IMR-90 (cell line): ENCODE measurements around the gene COL1A1. TPM values are rescaled to one million over a fixed set of nuclear protein-coding genes. Genes with fewer than 3 reads are reported as not detected.

Experiments used
- ATAC-seq: fragments of 200-7000 bp; cut with Tn5 transposase; 2 replicates; pipeline ENCODE4 v1.9.1; 2020; ENCODE audit warnings: low read depth, mild to moderate bottlenecking, moderate library complexity
- BruUV-seq: library from RNA; stranded (reverse); fragments of 400-500 nt; replicated peaks from 2 replicates; lab custom pipeline; 2021; lab: Mats Ljungman, UMichigan
- CTCF ChIA-PET: fragments of 300-600 bp; formaldehyde crosslinking; extraction: SDS; loops from one replicate; lab custom pipeline; 2021; ENCODE audit warnings: antibody characterized with exemption; lab: Yijun Ruan, JAX
- POLR2A ChIA-PET: fragments of 300-600 bp; sonication (Branson Sonifier 250); formaldehyde crosslinking; loops from one replicate; lab custom pipeline; 2022; ENCODE audit warnings: antibody characterized with exemption; ENCODE audit not compliant: unreplicated experiment; lab: Charles Lee
- DNase-seq: peaks from one replicate; pipeline ENCODE4 v3.0.0; 2013
- H2AFZ ChIP-seq: replicated peaks from 2 replicates; pipeline ENCODE3; 2013; ENCODE audit warnings: low read length, mild to moderate bottlenecking; ENCODE audit not compliant: poor library complexity
- H2AK5ac ChIP-seq: 2 replicates; pipeline ENCODE4 v1.6.1; 2013; ENCODE audit warnings: low read depth, low read length, inconsistent platforms
- H2AK9ac ChIP-seq: replicated peaks from 2 replicates; pipeline ENCODE3; 2013; ENCODE audit warnings: mild to moderate bottlenecking, low read depth, low read length, moderate library complexity; ENCODE audit not compliant: poor library complexity
- H2BK120ac ChIP-seq: 2 replicates; pipeline ENCODE4 v1.6.1; 2013; ENCODE audit warnings: low read depth, low read length, inconsistent platforms
- H2BK15ac ChIP-seq: 3 replicates; pipeline ENCODE4 v1.6.1; 2013; ENCODE audit warnings: low read depth, low read length, inconsistent platforms
- H2BK20ac ChIP-seq: 2 replicates; pipeline ENCODE4 v1.6.1; 2013; ENCODE audit warnings: low read depth, mild to moderate bottlenecking, inconsistent platforms, low read length, moderate library complexity
- H2BK5ac ChIP-seq: 2 replicates; pipeline ENCODE4 v1.6.1; 2013; ENCODE audit warnings: mild to moderate bottlenecking, low read depth, low read length, inconsistent platforms; ENCODE audit not compliant: poor library complexity, severe bottlenecking
- H3K14ac ChIP-seq: replicated peaks from 2 replicates; pipeline ENCODE4 v1.6.1; 2013; ENCODE audit warnings: low read depth, low read length, inconsistent platforms
- H3K18ac ChIP-seq: 2 replicates; pipeline ENCODE4 v1.6.1; 2013; ENCODE audit warnings: low read depth, low read length, control low read depth
- H3K23ac ChIP-seq: 2 replicates; pipeline ENCODE4 v1.6.1; 2013; ENCODE audit warnings: low read depth, low read length, inconsistent platforms
- H3K27ac ChIP-seq: 2 replicates; pipeline ENCODE4 v1.5.1; 2013; ENCODE audit warnings: mild to moderate bottlenecking, control low read depth, low read length; ENCODE audit not compliant: insufficient read depth
- H3K27me3 ChIP-seq: 2 replicates; pipeline ENCODE4 v1.6.1; 2013; ENCODE audit warnings: low read length; ENCODE audit not compliant: control insufficient read depth, insufficient read depth
- H3K36me3 ChIP-seq: 2 replicates; pipeline ENCODE4 v1.6.1; 2013; ENCODE audit warnings: low read length, mixed read lengths; ENCODE audit not compliant: control insufficient read depth, insufficient read depth
- H3K4ac ChIP-seq: 2 replicates; pipeline ENCODE4 v1.6.1; 2013; ENCODE audit warnings: low read depth, low read length, inconsistent platforms
- H3K4me1 ChIP-seq: 2 replicates; pipeline ENCODE4 v1.6.1; 2013; ENCODE audit warnings: low read length, mixed read lengths; ENCODE audit not compliant: control insufficient read depth, insufficient read depth
- H3K4me2 ChIP-seq: 2 replicates; pipeline ENCODE4 v1.6.1; 2013; ENCODE audit warnings: low read depth, mild to moderate bottlenecking, control low read depth, low read length, moderate library complexity
- H3K4me3 ChIP-seq: 2 replicates; pipeline ENCODE4 v1.5.1; 2013; ENCODE audit warnings: low read depth, mild to moderate bottlenecking, control low read depth, low read length, moderate library complexity; ENCODE audit not compliant: insufficient read depth
- H3K56ac ChIP-seq: 2 replicates; pipeline ENCODE4 v1.6.1; 2013; ENCODE audit warnings: low read length, inconsistent platforms; ENCODE audit not compliant: insufficient read depth; ENCODE audit errors: extremely low read depth
- H3K79me1 ChIP-seq, 2 experiments: 2 replicates each; pipeline ENCODE4 v1.6.1; 2013; ENCODE audit warnings: low read length in 2 of 2, inconsistent platforms in 1 of 2, low read depth in 1 of 2
- H3K9ac ChIP-seq: 2 replicates; pipeline ENCODE4 v1.6.1; 2013; ENCODE audit warnings: low read depth, low read length, control low read depth
- H3K9me1 ChIP-seq: 2 replicates; pipeline ENCODE4 v1.6.1; 2013; ENCODE audit warnings: low read length, inconsistent platforms; ENCODE audit not compliant: insufficient read depth
- H3K9me3 ChIP-seq: 2 replicates; pipeline ENCODE4 v1.6.1; 2013; ENCODE audit warnings: low read length; ENCODE audit not compliant: control insufficient read depth, insufficient read depth
- H4K20me1 ChIP-seq: 2 replicates; pipeline ENCODE4 v1.6.1; 2013; ENCODE audit warnings: low read length, inconsistent platforms; ENCODE audit not compliant: insufficient read depth
- H4K5ac ChIP-seq: 2 replicates; pipeline ENCODE4 v1.6.1; 2013; ENCODE audit warnings: mild to moderate bottlenecking, low read depth, low read length, control low read depth
- H4K8ac ChIP-seq, 2 experiments: 2 replicates each; pipeline ENCODE4 v1.6.1; 2013; ENCODE audit warnings: low read depth in 2 of 2, low read length in 2 of 2, control low read depth in 1 of 2, inconsistent platforms in 1 of 2
- H4K91ac ChIP-seq: 2 replicates; pipeline ENCODE4 v1.6.1; 2013; ENCODE audit warnings: low read depth, low read length, inconsistent platforms; ENCODE audit not compliant: insufficient read depth
- BHLHE40 ChIP-seq: fragments of 150-350 bp; IDR thresholded peaks from 2 replicates; pipeline ENCODE4 v1.6.1; 2016; ENCODE audit warnings: mild to moderate bottlenecking, low read depth, low read length
- CEBPB ChIP-seq: IDR thresholded peaks from 2 replicates; pipeline ENCODE4 v1.6.1; 2012; ENCODE audit warnings: low read depth, low read length, improper control_type of control experiment
- CTCF ChIP-seq: conservative IDR thresholded peaks from 2 replicates; pipeline ENCODE4 v1.5.1; 2012; ENCODE audit warnings: mild to moderate bottlenecking, low read depth, low read length, improper control_type of control experiment
- ELK1 ChIP-seq: fragments of 150-350 bp; IDR thresholded peaks from 2 replicates; pipeline ENCODE4 v1.6.1; 2016; ENCODE audit warnings: low read depth, mild to moderate bottlenecking, low read length, moderate library complexity, borderline replicate concordance
- FOS ChIP-seq: fragments of 150-350 bp; IDR thresholded peaks from 2 replicates; pipeline ENCODE4 v1.6.1; 2016; ENCODE audit warnings: low read depth, low read length
- MAFK ChIP-seq: IDR thresholded peaks from 2 replicates; pipeline ENCODE4 v1.6.1; 2012; ENCODE audit warnings: low read depth, low read length, improper control_type of control experiment
- MAZ ChIP-seq: IDR thresholded peaks from 2 replicates; pipeline ENCODE4 v1.6.1; 2012; ENCODE audit warnings: low read depth, mild to moderate bottlenecking, low read length, improper control_type of control experiment, moderate library complexity, borderline replicate concordance
- MXI1 ChIP-seq: IDR thresholded peaks from 2 replicates; pipeline ENCODE4 v1.6.1; 2012; ENCODE audit warnings: low read depth, mild to moderate bottlenecking, low read length, moderate library complexity, borderline replicate concordance
- POLR2A ChIP-seq: IDR thresholded peaks from 2 replicates; pipeline ENCODE4 v1.6.1; 2012; ENCODE audit warnings: mild to moderate bottlenecking, low read depth, low read length
- RAD21 ChIP-seq: IDR thresholded peaks from 2 replicates; pipeline ENCODE4 v1.6.1; 2012; ENCODE audit warnings: low read length, improper control_type of control experiment
- RCOR1 ChIP-seq: IDR thresholded peaks from 2 replicates; pipeline ENCODE4 v1.6.1; 2012; ENCODE audit warnings: mild to moderate bottlenecking, low read length, improper control_type of control experiment; ENCODE audit not compliant: insufficient replicate concordance
- RFX5 ChIP-seq: IDR thresholded peaks from 2 replicates; pipeline ENCODE4 v1.8.0; 2012; ENCODE audit warnings: low read depth, mild to moderate bottlenecking, low read length, moderate library complexity
- SMC3 ChIP-seq: fragments of 150-350 bp; IDR thresholded peaks from 2 replicates; pipeline ENCODE4 v1.6.1; 2016; ENCODE audit warnings: low read depth, mild to moderate bottlenecking, antibody characterized with exemption, low read length, moderate library complexity
- USF2 ChIP-seq: fragments of 150-350 bp; IDR thresholded peaks from 2 replicates; pipeline ENCODE4 v1.6.1; 2017; ENCODE audit warnings: mild to moderate bottlenecking, antibody characterized with exemption, low read length, low read depth
- WGBS, 2 experiments: methylation state at CpG; one replicate each; pipeline versions ENCODE4 v1.1.5 to v1.1.7; 2013; ENCODE audit warnings: missing lambda C conversion rate in 2 of 2; ENCODE audit not compliant: insufficient read length in 1 of 2; ENCODE audit errors: extremely low coverage in 2 of 2; 5-methylcytosine and 5-hydroxymethylcytosine counted together
- dilution Hi-C: fragments of 300-500 bp; cut with HindIII; formaldehyde crosslinking; loops from one replicate; pipeline ENCODE4 v1.14.3; 2018; ENCODE audit warnings: low sequenced_read_pairs; ENCODE audit not compliant: unreplicated experiment
- in situ Hi-C: fragments of 300-500 bp; cut with MboI; formaldehyde crosslinking; loops from 3 replicates; pipeline ENCODE4 v1.14.3; 2019; ENCODE audit warnings: low sequenced_read_pairs, inconsistent platforms, mixed read lengths
- intact Hi-C: fragments of 100-400 bp; cut with micrococcal nuclease; formaldehyde crosslinking; loops from 2 replicates; pipeline ENCODE4 v1.10.0; 2022
- polyA plus RNA-seq, 3 experiments: library from polyadenylated mRNA; depleted of rRNA; stranded (reverse); fragments of >200 nt; gene quantifications; 2 replicates each; pipeline ENCODE4 v1.2.3, GENCODE V29; 2012; ENCODE audit warnings: low replicate concordance in 1 of 3
- total RNA-seq: library from RNA; depleted of rRNA; stranded (reverse); fragments of >200 nt; gene quantifications from 2 replicates; pipeline ENCODE4 v1.2.3, GENCODE V29; 2012

Gene COL1A1
- total and polyA plus RNA-seq, 2 of the 4 experiments (the other 2 are of a cell fraction) = 2,180 to 4,350 TPM

- ChIA-PET CTCF (interaction anchor here (0.6 to 1.0 kb wide), 2 partner anchors 8 to 48 kb away, joined by 3 read pairs; no protein-coding TSS in a partner anchor), POLR2A (interaction anchor here (1.0 to 3.2 kb wide), 2 partner anchors 14 to 16 kb away, joined by 3 to 35 read pairs; partner anchors contain the start of gene COL1A1)
- BruUV-seq = no TSS peak
Measured at GRCh38 chr17:50217591-50217990, 16.2 kb upstream of the COL1A1 start.

More at GRCh38 chr17:50217591-50217990, 16.2 kb upstream of the COL1A1 start:
- H4K8ac ChIP-seq = peak overlapping the region; percentile 12 to 59; a peak in 2 of 4 replicates
- dilution Hi-C loops = no loop called here
- H4K20me1 ChIP-seq = peaks cover 4% of the 10 kb centered on the region; the same call in 1 of the 2 replicates
- H3K4ac ChIP-seq = peak overlapping the region; percentile 86
- H2BK20ac ChIP-seq = peak overlapping the region; percentile 82
- peak overlapping the region; percentile 75; the same call in 2 of the 3 replicates for H2BK15ac ChIP-seq
- TF ChIP-seq MXI1 = no peak
- no peak for TF ChIP-seq BHLHE40
- no peak for TF ChIP-seq CTCF
- TF ChIP-seq RAD21 = no peak
- TF ChIP-seq MAFK = no peak
- no peak for TF ChIP-seq ELK1
- no peak for TF ChIP-seq POLR2A
- no peak for TF ChIP-seq RFX5
- no peak for TF ChIP-seq RCOR1
- TF ChIP-seq CEBPB = no peak
- no peak for TF ChIP-seq SMC3
- TF ChIP-seq MAZ = no peak
- no peak for TF ChIP-seq FOS
- no peak for TF ChIP-seq USF2
- H3K9me1 ChIP-seq = peaks cover 31% of the 10 kb centered on the region
- H3K36me3 ChIP-seq = no peaks in the 10 kb centered on the region
- peaks cover 47% of the 10 kb centered on the region for H3K4me1 ChIP-seq
- peak overlapping the region; percentile 95 for H2BK5ac ChIP-seq
- H2BK120ac ChIP-seq = peak overlapping the region; percentile 87
- H3K27ac ChIP-seq = peak overlapping the region; percentile 88; the same call in 1 of the 2 replicates
- intact Hi-C loops = no loop called here
- H3K9ac ChIP-seq = peak overlapping the region; percentile 21; the same call in 1 of the 2 replicates
- peak overlapping the region; percentile 85 for H3K14ac ChIP-seq
- H4K5ac ChIP-seq = peak overlapping the region; percentile 66
- H3K79me1 ChIP-seq = peaks cover 24 to 72% of the 10 kb centered on the region in 2 experiments
- no peak overlapping the region for H2AFZ ChIP-seq
- H4K91ac ChIP-seq = peak overlapping the region; percentile 86
- H2AK5ac ChIP-seq = peak overlapping the region; percentile 92
- no peaks in the 10 kb centered on the region for H3K27me3 ChIP-seq
- no peaks in the 10 kb centered on the region for H3K9me3 ChIP-seq
- H2AK9ac ChIP-seq = no peak overlapping the region
- DNase-seq (no peak), ATAC-seq (no peak)
- H3K23ac ChIP-seq = peak overlapping the region; percentile 65; the same call in 1 of the 2 replicates
- WGBS, 2 experiments = no CpG with 5 or more reads among the region's 3 CpGs
- in situ Hi-C loops = no loop called here
- peak overlapping the region; percentile 39 for H3K4me2 ChIP-seq
- H3K18ac ChIP-seq = peak overlapping the region; percentile 85
- H3K4me3 ChIP-seq = no peak overlapping the region
- peak overlapping the region; percentile 53; the same call in 1 of the 2 replicates for H3K56ac ChIP-seq
